Activated B cell treated with CpG ODN at 0.5 μM for 24 hours (primary cell): ENCODE results near the gene CTBP2. TPM values are rescaled to one million over a fixed set of nuclear protein-coding genes. Genes with fewer than 3 reads are reported as not detected.

Experiments
- ATAC-seq: fragments of 200-7000 bp; cut with Tn5 transposase; one replicate; pipeline ENCODE4 v1.10.0; 2021; ENCODE audit warnings: low read depth, mild to moderate bottlenecking, moderate library complexity
- CTCF ChIA-PET: fragments of 350-600 bp; sonication (Branson Sonifier 250); formaldehyde crosslinking; loops from one replicate; lab custom pipeline; 2021; ENCODE audit warnings: antibody characterized with exemption; lab: Charles Lee
- POLR2A ChIA-PET: fragments of 350-600 bp; sonication (Branson Sonifier 250); formaldehyde crosslinking; loops from one replicate; lab custom pipeline; 2021; ENCODE audit warnings: antibody characterized with exemption; lab: Charles Lee
- DNase-seq: peaks from one replicate; pipeline ENCODE4 v3.0.0; 2022
- H3K27ac Mint-ChIP-seq: one replicate; pipeline ENCODE4 v1.8.0; 2020; ENCODE audit warnings: mixed read lengths
- H3K27me3 Mint-ChIP-seq: one replicate; pipeline ENCODE4 v1.8.0; 2021; ENCODE audit warnings: mixed read lengths
- H3K36me3 Mint-ChIP-seq: one replicate; pipeline ENCODE4 v1.8.0; 2021; ENCODE audit warnings: low read depth, mixed read lengths
- H3K4me1 Mint-ChIP-seq: one replicate; pipeline ENCODE4 v1.8.0; 2021; ENCODE audit warnings: mixed read lengths
- H3K4me3 Mint-ChIP-seq: one replicate; pipeline ENCODE4 v1.8.0; 2020; ENCODE audit warnings: mild to moderate bottlenecking, mixed read lengths
- H3K9me3 Mint-ChIP-seq: one replicate; pipeline ENCODE4 v1.8.0; 2020; ENCODE audit warnings: mixed read lengths
- CTCF ChIP-seq: fragments of 200-600 bp; IDR thresholded peaks from one replicate; pipeline ENCODE4 v1.8.0; 2022; ENCODE audit warnings: antibody characterized with exemption, mild to moderate bottlenecking
- intact Hi-C: fragments of 100-400 bp; cut with micrococcal nuclease; formaldehyde crosslinking; loops from one replicate; pipeline ENCODE4 v1.15.1; 2024
- total RNA-seq: library from RNA; stranded (reverse); gene quantifications from 2 replicates; pipeline ENCODE4 v1.2.3, GENCODE V29; 2022

CTBP2 gene
- total RNA-seq, 1 donor from 2014 or later: 0.42 TPM

DNA sequence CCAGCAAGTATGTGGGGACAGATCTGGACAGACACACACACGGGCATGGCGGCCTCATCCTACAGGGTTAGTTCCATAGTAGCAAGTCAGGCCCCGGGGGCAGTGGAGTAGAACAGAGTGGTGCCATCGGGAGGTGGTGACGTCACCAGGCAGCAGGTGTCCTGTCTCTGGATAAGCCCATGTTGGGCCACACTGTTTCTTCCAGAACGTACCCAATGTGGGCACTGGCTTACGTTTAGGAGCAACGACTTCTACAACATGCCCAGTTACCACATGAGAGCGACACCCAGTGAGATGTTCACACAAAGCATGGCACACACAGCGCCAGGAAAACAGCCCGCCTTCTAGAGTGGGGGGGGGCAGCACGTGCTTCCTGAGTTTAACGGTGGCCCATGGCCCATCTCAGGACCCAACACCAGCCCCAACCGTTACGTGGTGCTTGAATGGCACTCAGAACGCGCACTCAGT is 67.8 kb downstream of the CTBP2 start:
- intact Hi-C loops: no loop called here
- ChIA-PET CTCF (no interaction called here), POLR2A (no interaction called here)
- Mint-ChIP-seq H3K27me3 (peaks cover 26% of the 10 kb centered on the region), H3K9me3 (no peaks in the 10 kb centered on the region), H3K36me3 (no peaks in the 10 kb centered on the region), H3K27ac (no peak overlapping the region), H3K4me1 (no peaks in the 10 kb centered on the region), H3K4me3 (no peak overlapping the region)
- no peak for DNase-seq
- TF ChIP-seq CTCF: no peak
- ATAC-seq: no peak

DNA sequence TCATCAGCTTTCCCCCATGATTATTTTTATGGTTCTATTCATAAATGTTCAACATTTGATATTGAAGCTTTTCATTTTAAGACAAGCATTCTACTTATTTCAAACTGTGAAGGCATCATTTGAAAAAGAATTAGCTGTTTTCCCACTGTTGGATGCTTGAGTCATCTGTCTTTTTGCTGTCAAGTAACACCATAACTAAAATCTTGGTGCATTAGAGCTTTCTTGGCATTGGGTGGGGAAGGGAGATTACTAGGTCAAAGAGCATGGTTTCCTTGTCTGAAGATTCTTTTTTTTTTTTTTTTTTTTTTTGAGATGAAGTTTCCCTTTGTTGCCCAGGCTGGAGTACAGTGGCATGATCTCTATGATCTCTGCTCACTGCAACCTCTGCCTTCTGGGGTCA is 68.5 kb downstream of the CTBP2 start:
- peaks cover 28% of the 10 kb centered on the region for H3K27me3 Mint-ChIP-seq
- H3K4me3 Mint-ChIP-seq: no peak overlapping the region
- no peaks in the 10 kb centered on the region for H3K9me3 Mint-ChIP-seq
- no peak overlapping the region for H3K27ac Mint-ChIP-seq
- intact Hi-C loops: no loop called here
- TF ChIP-seq CTCF: no peak
- ATAC-seq (no peak), DNase-seq (no peak)
- POLR2A ChIA-PET: no interaction called here
- H3K4me1 Mint-ChIP-seq: no peaks in the 10 kb centered on the region
- CTCF ChIA-PET: no interaction called here
- no peaks in the 10 kb centered on the region for H3K36me3 Mint-ChIP-seq

DNA sequence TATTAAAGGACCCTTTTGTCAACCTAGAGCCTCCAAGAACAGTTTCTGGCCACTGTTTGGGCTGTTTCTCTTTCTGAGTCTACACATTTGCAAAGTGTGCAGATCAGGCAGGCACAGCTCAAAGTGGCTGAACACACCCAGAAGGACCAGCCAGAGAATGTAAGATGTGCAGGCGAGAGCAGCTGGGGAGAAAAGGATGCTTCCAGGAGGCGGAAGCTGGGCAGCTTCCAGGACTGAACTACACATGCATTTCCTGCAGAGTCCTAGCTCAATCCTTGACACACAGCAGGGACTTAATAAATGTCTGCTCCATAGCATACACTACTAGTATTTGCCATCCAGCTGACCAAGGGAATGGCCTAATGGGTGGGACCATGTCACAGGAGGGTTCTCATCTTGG is 70.9 kb downstream of the CTBP2 start:
- no peaks in the 10 kb centered on the region for H3K36me3 Mint-ChIP-seq
- intact Hi-C loops: no loop called here
- no peak for TF ChIP-seq CTCF
- H3K9me3 Mint-ChIP-seq: no peaks in the 10 kb centered on the region
- no peak overlapping the region for H3K27ac Mint-ChIP-seq
- H3K4me3 Mint-ChIP-seq: no peak overlapping the region
- ATAC-seq (no peak), DNase-seq (no peak)
- ChIA-PET POLR2A (no interaction called here), CTCF (no interaction called here)
- H3K4me1 Mint-ChIP-seq: no peaks in the 10 kb centered on the region
- H3K27me3 Mint-ChIP-seq: peaks cover 40% of the 10 kb centered on the region

- no peaks in the 10 kb centered on the region for H3K4me1 Mint-ChIP-seq
- ATAC-seq (no peak), DNase-seq (no peak)
- H3K36me3 Mint-ChIP-seq: no peaks in the 10 kb centered on the region
- H3K27me3 Mint-ChIP-seq: peaks cover 46% of the 10 kb centered on the region
- ChIA-PET CTCF (no interaction called here), POLR2A (no interaction called here)
- TF ChIP-seq CTCF: no peak
- H3K27ac Mint-ChIP-seq: no peak overlapping the region
- H3K9me3 Mint-ChIP-seq: no peaks in the 10 kb centered on the region
- no peak overlapping the region for H3K4me3 Mint-ChIP-seq
- intact Hi-C loops: no loop called here
These were observed 72.5 kb downstream of the CTBP2 start for GRCh38 chr10:125087897-125088215.

DNA sequence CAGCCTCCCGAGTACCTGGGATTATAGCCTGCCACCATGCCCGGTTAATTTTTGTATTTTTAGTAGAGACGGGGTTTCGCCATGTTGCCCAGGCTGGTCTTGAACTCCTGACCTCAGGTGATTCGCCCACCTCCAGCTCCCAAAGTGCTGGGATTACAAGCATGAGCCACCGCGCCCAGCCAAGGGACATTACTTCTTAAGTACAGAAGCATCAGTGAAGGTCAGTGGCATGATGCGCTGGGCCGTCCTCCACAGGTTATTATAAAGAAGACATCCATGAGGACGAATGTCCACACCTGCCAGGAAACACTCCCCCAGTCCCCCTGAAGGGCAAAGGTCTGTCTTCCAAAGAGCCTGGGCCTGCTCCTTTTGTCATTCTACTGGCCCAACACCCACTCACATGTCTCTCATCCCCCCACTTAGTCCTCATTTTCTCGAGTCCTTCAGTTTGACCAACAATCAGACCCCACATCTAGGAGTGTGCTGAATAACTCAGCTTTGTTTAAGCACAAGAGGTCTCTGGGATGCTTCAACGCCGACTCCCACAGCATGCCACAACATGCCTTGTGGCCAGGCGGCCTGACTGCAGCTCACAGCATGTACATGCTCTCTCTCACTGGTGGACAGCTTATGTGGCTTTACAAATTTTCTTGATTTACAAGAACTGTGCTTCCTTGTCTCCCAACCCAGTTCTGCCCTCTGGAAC is 73.0 kb downstream of the CTBP2 start:
- no peaks in the 10 kb centered on the region for H3K4me1 Mint-ChIP-seq
- no peak for ATAC-seq
- intact Hi-C loops: no loop called here
- ChIA-PET CTCF (no interaction called here), POLR2A (no interaction called here)
- peaks cover 48% of the 10 kb centered on the region for H3K27me3 Mint-ChIP-seq
- no peak for TF ChIP-seq CTCF
- H3K9me3 Mint-ChIP-seq: no peaks in the 10 kb centered on the region
- no peaks in the 10 kb centered on the region for H3K36me3 Mint-ChIP-seq
- no peak overlapping the region for H3K4me3 Mint-ChIP-seq
- no peak for DNase-seq
- H3K27ac Mint-ChIP-seq: no peak overlapping the region
